ENCODE data around the gene ZSWIM2. TPM values are rescaled to one million over a fixed set of nuclear protein-coding genes. Genes with fewer than 3 reads are reported as not detected.

ZSWIM2 gene
- total and polyA plus RNA-seq, 2 experiments from 2014 or later: not detected

DNA sequence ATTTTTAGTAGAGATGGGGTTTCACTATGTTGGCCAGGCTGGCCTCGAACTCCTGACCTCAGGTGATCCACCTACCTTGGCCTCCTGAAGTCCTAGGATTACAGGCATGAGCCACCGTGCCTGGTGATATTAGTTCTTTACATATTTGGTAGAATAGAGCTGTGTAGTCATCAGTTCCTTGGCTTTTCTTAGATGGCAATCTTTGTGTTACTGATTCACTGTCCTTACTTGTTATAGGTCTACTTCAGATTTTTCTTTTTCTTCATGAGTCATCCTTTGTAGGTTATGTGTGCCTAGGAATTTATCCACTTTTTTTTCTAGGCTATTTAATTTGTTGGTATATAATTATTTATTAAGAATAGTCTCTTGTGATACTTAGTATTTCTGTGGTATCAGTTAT is 30.3 kb upstream of the ZSWIM2 start:
- Mint-ChIP-seq H3K4me1 (no peaks in the 10 kb centered on the region), H3K27me3 (ENCODE audit: insufficient read depth, low read depth, poor library complexity) (no peaks in the 10 kb centered on the region), H3K36me3 (ENCODE audit: low read depth) (no peaks in the 10 kb centered on the region), H3K4me3 (no peak overlapping the region), H3K27ac (no peak overlapping the region), H3K9me3 (no peaks in the 10 kb centered on the region; the same call in 2 of the 3 replicates)
- H3K27ac ChIP-seq (ENCODE audit: low read depth): no peak overlapping the region
- no peaks in the 10 kb centered on the region for H4K20me1 ChIP-seq (replicated peaks; ENCODE audit: insufficient read depth)
- DNase-seq (ENCODE audit: low spot score) (no peak), ATAC-seq (no peak)
- TF ChIP-seq, protein P1, sequence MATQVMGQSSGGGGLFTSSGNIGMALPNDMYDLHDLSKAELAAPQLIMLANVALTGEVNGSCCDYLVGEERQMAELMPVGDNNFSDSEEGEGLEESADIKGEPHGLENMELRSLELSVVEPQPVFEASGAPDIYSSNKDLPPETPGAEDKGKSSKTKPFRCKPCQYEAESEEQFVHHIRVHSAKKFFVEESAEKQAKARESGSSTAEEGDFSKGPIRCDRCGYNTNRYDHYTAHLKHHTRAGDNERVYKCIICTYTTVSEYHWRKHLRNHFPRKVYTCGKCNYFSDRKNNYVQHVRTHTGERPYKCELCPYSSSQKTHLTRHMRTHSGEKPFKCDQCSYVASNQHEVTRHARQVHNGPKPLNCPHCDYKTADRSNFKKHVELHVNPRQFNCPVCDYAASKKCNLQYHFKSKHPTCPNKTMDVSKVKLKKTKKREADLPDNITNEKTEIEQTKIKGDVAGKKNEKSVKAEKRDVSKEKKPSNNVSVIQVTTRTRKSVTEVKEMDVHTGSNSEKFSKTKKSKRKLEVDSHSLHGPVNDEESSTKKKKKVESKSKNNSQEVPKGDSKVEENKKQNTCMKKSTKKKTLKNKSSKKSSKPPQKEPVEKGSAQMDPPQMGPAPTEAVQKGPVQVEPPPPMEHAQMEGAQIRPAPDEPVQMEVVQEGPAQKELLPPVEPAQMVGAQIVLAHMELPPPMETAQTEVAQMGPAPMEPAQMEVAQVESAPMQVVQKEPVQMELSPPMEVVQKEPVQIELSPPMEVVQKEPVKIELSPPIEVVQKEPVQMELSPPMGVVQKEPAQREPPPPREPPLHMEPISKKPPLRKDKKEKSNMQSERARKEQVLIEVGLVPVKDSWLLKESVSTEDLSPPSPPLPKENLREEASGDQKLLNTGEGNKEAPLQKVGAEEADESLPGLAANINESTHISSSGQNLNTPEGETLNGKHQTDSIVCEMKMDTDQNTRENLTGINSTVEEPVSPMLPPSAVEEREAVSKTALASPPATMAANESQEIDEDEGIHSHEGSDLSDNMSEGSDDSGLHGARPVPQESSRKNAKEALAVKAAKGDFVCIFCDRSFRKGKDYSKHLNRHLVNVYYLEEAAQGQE (IDR thresholded peaks at IDR 0.05; ENCODE audit: unreplicated experiment): no peak
- TF ChIP-seq EZH2phosphoT487 (IDR thresholded peaks at IDR 0.05; ENCODE audit: unreplicated experiment) (no peak), ZNF331 (CRISPR knock-in tag; IDR thresholded peaks at IDR 0.05; ENCODE audit: low read depth) (no peak), POLR2AphosphoS5 (IDR thresholded peaks at IDR 0.05; ENCODE audit: low read depth) (no peak), JUNB (IDR thresholded peaks at IDR 0.05; ENCODE audit: unreplicated experiment) (no peak)
- TF ChIP-seq, protein P2, sequence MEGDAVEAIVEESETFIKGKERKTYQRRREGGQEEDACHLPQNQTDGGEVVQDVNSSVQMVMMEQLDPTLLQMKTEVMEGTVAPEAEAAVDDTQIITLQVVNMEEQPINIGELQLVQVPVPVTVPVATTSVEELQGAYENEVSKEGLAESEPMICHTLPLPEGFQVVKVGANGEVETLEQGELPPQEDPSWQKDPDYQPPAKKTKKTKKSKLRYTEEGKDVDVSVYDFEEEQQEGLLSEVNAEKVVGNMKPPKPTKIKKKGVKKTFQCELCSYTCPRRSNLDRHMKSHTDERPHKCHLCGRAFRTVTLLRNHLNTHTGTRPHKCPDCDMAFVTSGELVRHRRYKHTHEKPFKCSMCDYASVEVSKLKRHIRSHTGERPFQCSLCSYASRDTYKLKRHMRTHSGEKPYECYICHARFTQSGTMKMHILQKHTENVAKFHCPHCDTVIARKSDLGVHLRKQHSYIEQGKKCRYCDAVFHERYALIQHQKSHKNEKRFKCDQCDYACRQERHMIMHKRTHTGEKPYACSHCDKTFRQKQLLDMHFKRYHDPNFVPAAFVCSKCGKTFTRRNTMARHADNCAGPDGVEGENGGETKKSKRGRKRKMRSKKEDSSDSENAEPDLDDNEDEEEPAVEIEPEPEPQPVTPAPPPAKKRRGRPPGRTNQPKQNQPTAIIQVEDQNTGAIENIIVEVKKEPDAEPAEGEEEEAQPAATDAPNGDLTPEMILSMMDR (conservative IDR thresholded peaks at IDR 0.05; ENCODE audit: low read depth in 2 of 2): no peak
- H3K79me2 ChIP-seq (replicated peaks; ENCODE audit: insufficient read depth): no peaks in the 10 kb centered on the region
- H3K4me1 ChIP-seq (ENCODE audit: insufficient read depth): no peaks in the 10 kb centered on the region
- no peaks in the 10 kb centered on the region for H3K36me3 ChIP-seq (ENCODE audit: insufficient read depth)
- no peaks in the 10 kb centered on the region for H3F3A ChIP-seq (replicated peaks; ENCODE audit: low read depth)
- H3K4me3 ChIP-seq: no peak overlapping the region
- peaks cover 12% of the 10 kb centered on the region; the same call in 1 of the 2 replicates for H3K9me2 ChIP-seq (ENCODE audit: insufficient read depth)
- no peak overlapping the region for H3K4me2 ChIP-seq
- no peak overlapping the region for H2AFZ ChIP-seq
- no peaks in the 10 kb centered on the region for H3K27me3 ChIP-seq (ENCODE audit: insufficient read depth)

DNA sequence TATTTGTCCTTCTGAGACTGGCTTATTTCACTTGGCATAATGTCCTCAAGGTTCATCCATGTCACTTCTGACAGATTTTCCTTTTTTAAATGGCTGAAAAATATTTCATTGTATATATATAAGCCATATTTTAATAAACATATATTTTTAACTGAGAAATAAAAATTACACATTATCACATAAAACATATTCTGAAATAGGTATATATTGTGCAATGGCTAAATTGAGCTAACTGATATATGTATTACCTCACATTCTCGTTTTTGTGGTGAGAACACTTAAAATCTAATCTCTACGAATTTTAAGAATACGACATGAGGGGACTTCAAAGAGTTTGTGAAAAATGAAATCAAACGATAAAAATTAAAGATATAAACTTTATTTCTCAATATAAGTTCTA is 25.7 kb upstream of the ZSWIM2 start:
- peaks cover 12% of the 10 kb centered on the region; the same call in 1 of the 2 replicates for H3K9me2 ChIP-seq (ENCODE audit: insufficient read depth)
- no peak overlapping the region for H3K4me3 ChIP-seq
- H2AFZ ChIP-seq: no peak overlapping the region
- no peak overlapping the region for H3K27ac Mint-ChIP-seq
- no peaks in the 10 kb centered on the region for H3K79me2 ChIP-seq (replicated peaks; ENCODE audit: insufficient read depth)
- ATAC-seq (no peak), DNase-seq (ENCODE audit: low spot score) (no peak)
- H3F3A ChIP-seq (replicated peaks; ENCODE audit: low read depth): no peaks in the 10 kb centered on the region
- H3K27me3 Mint-ChIP-seq (ENCODE audit: insufficient read depth, low read depth, poor library complexity): no peaks in the 10 kb centered on the region
- no peaks in the 10 kb centered on the region; the same call in 2 of the 3 replicates for H3K9me3 Mint-ChIP-seq
- no peaks in the 10 kb centered on the region for H3K4me1 Mint-ChIP-seq
- H4K20me1 ChIP-seq (replicated peaks; ENCODE audit: insufficient read depth): no peaks in the 10 kb centered on the region
- H3K36me3 Mint-ChIP-seq (ENCODE audit: low read depth): no peaks in the 10 kb centered on the region
- no peak for TF ChIP-seq CREB1 (CRISPR knock-in tag; IDR thresholded peaks at IDR 0.05; ENCODE audit: low read depth)
- no peak overlapping the region for H3K4me3 Mint-ChIP-seq
- H3K27ac ChIP-seq (ENCODE audit: low read depth): no peak overlapping the region
- no peaks in the 10 kb centered on the region for H3K36me3 ChIP-seq (ENCODE audit: insufficient read depth)
- H3K27me3 ChIP-seq (ENCODE audit: insufficient read depth): no peaks in the 10 kb centered on the region
- H3K4me1 ChIP-seq (ENCODE audit: insufficient read depth): no peaks in the 10 kb centered on the region
- H3K4me2 ChIP-seq: no peak overlapping the region
